IMR-90 (cell line): ENCODE measurements around the gene RASA1.

Experiments
- BHLHE40 ChIP-seq: fragments of 150-350 bp; IDR thresholded peaks from 2 replicates; pipeline ENCODE4 v1.6.1; 2016; ENCODE audit warnings: mild to moderate bottlenecking, low read depth, low read length
- CEBPB ChIP-seq: IDR thresholded peaks from 2 replicates; pipeline ENCODE4 v1.6.1; 2012; ENCODE audit warnings: low read depth, low read length, improper control_type of control experiment
- CHD1 ChIP-seq: IDR thresholded peaks from 2 replicates; pipeline ENCODE4 v1.6.1; 2012; ENCODE audit warnings: low read depth, low read length, improper control_type of control experiment
- CTCF ChIP-seq: conservative IDR thresholded peaks from 2 replicates; pipeline ENCODE4 v1.5.1; 2012; ENCODE audit warnings: mild to moderate bottlenecking, low read depth, low read length, improper control_type of control experiment
- MAZ ChIP-seq: IDR thresholded peaks from 2 replicates; pipeline ENCODE4 v1.6.1; 2012; ENCODE audit warnings: low read depth, mild to moderate bottlenecking, low read length, improper control_type of control experiment, moderate library complexity, borderline replicate concordance
- NFE2L2 ChIP-seq: fragments of 150-350 bp; IDR thresholded peaks from 2 replicates; pipeline ENCODE4 v1.6.1; 2016; ENCODE audit warnings: low read depth, mild to moderate bottlenecking, low read length
- POLR2A ChIP-seq: IDR thresholded peaks from 2 replicates; pipeline ENCODE4 v1.6.1; 2012; ENCODE audit warnings: mild to moderate bottlenecking, low read depth, low read length
- RAD21 ChIP-seq: IDR thresholded peaks from 2 replicates; pipeline ENCODE4 v1.6.1; 2012; ENCODE audit warnings: low read length, improper control_type of control experiment
- RFX5 ChIP-seq: IDR thresholded peaks from 2 replicates; pipeline ENCODE4 v1.8.0; 2012; ENCODE audit warnings: low read depth, mild to moderate bottlenecking, low read length, moderate library complexity
- SMC3 ChIP-seq: fragments of 150-350 bp; IDR thresholded peaks from 2 replicates; pipeline ENCODE4 v1.6.1; 2016; ENCODE audit warnings: low read depth, mild to moderate bottlenecking, antibody characterized with exemption, low read length, moderate library complexity
- USF2 ChIP-seq: fragments of 150-350 bp; IDR thresholded peaks from 2 replicates; pipeline ENCODE4 v1.6.1; 2017; ENCODE audit warnings: mild to moderate bottlenecking, antibody characterized with exemption, low read length, low read depth

- TF ChIP-seq CTCF = no peak
- no peak for TF ChIP-seq CEBPB
- TF ChIP-seq BHLHE40 = no peak
- no peak for TF ChIP-seq SMC3
- no peak for TF ChIP-seq RFX5
- peak; percentile 28; the same call in 1 of the 2 replicates for TF ChIP-seq POLR2A
- no peak for TF ChIP-seq NFE2L2
- no peak for TF ChIP-seq CHD1
- TF ChIP-seq RAD21 = no peak
- no peak for TF ChIP-seq MAZ
- TF ChIP-seq USF2 = no peak
Measured at GRCh38 chr5:87404359-87404758, 136.7 kb downstream of the RASA1 start.
